PC-3 (cell line): Measurements from ENCODE around the gene RUFY1. TPM values are rescaled to one million over a fixed set of nuclear protein-coding genes. Genes with fewer than 3 reads are reported as not detected.

Experiments used
- ATAC-seq: fragments of 200-7000 bp; cut with Tn5 transposase; 2 replicates; pipeline ENCODE4 v1.9.1; 2020; ENCODE audit warnings: mild to moderate bottlenecking, moderate library complexity
- BruUV-seq: library from RNA; stranded (reverse); fragments of 400-500 nt; replicated peaks from 2 replicates; lab custom pipeline; 2021; lab: Mats Ljungman, UMichigan
- CTCF ChIA-PET: fragments of 300-600 bp; sonication (Branson Sonifier 250); formaldehyde crosslinking; loops from one replicate; lab custom pipeline; 2022; ENCODE audit warnings: antibody characterized with exemption; lab: Charles Lee
- POLR2A ChIA-PET: fragments of 300-600 bp; sonication (Branson Sonifier 250); formaldehyde crosslinking; loops from one replicate; lab custom pipeline; 2022; ENCODE audit warnings: antibody characterized with exemption; ENCODE audit not compliant: unreplicated experiment; lab: Charles Lee
- DNase-seq: peaks from one replicate; pipeline ENCODE4 v3.0.0-alpha.2; 2015
- H2AFZ ChIP-seq: fragments of 300-600 bp; sonication (generic); 2 replicates; pipeline ENCODE4 v1.6.0; 2016; ENCODE audit warnings: antibody characterized with exemption, low read length
- H3F3A ChIP-seq: fragments of 300-600 bp; sonication (generic); one replicate; pipeline ENCODE4 v1.6.0; 2017; ENCODE audit warnings: antibody characterized with exemption, low read length, control low read depth, mild to moderate bottlenecking; ENCODE audit not compliant: unreplicated experiment
- H3K27ac ChIP-seq: fragments of 300-600 bp; sonication (generic); 2 replicates; pipeline ENCODE4 v1.5.1; 2016; ENCODE audit warnings: mild to moderate bottlenecking, low read length
- H3K27me3 ChIP-seq: fragments of 300-600 bp; sonication (generic); 2 replicates; pipeline ENCODE4 v1.6.1; 2016; ENCODE audit warnings: low read length, mixed read lengths
- H3K36me3 ChIP-seq: fragments of 300-600 bp; sonication (generic); 2 replicates; pipeline ENCODE4 v1.6.1; 2016; ENCODE audit warnings: low read depth, mixed run types, low read length, mixed read lengths
- H3K4me1 ChIP-seq: fragments of 300-600 bp; sonication (generic); 2 replicates; pipeline ENCODE4 v1.5.1; 2016; ENCODE audit warnings: low read length; ENCODE audit not compliant: insufficient read depth
- H3K4me2 ChIP-seq: fragments of 300-600 bp; sonication (generic); 2 replicates; pipeline ENCODE4 v1.6.0; 2016; ENCODE audit warnings: low read length
- H3K4me3 ChIP-seq: fragments of 300-600 bp; sonication (generic); 2 replicates; pipeline ENCODE4 v1.5.1; 2016; ENCODE audit warnings: mild to moderate bottlenecking, low read length, mixed read lengths
- H3K79me2 ChIP-seq: fragments of 300-600 bp; sonication (generic); 2 replicates; pipeline ENCODE4 v1.6.1; 2017; ENCODE audit warnings: low read length, mixed read lengths
- H3K9ac ChIP-seq: fragments of 300-600 bp; sonication (generic); 2 replicates; pipeline ENCODE4 v1.6.0; 2016; ENCODE audit warnings: mild to moderate bottlenecking, low read length
- H3K9me2 ChIP-seq: fragments of 300-600 bp; sonication (generic); replicated peaks from 2 replicates; pipeline ENCODE4 v1.6.1; 2016; ENCODE audit warnings: mixed run types, low read length, mixed read lengths
- H3K9me3 ChIP-seq: fragments of 300-600 bp; sonication (generic); 2 replicates; pipeline ENCODE4 v1.6.1; 2016; ENCODE audit warnings: low read length, mixed read lengths
- H4K20me1 ChIP-seq: fragments of 300-600 bp; sonication (generic); 2 replicates; pipeline ENCODE4 v1.6.1; 2016; ENCODE audit warnings: low read length, mixed read lengths
- CTCF ChIP-seq: fragments of 300-600 bp; sonication (generic); conservative IDR thresholded peaks from 2 replicates; pipeline ENCODE4 v1.5.1; 2017; ENCODE audit warnings: antibody characterized with exemption, low read depth, mild to moderate bottlenecking, low read length
- EZH2 ChIP-seq: fragments of 300-600 bp; sonication (generic); IDR thresholded peaks from one replicate; pipeline ENCODE4 v1.6.1; 2017; ENCODE audit warnings: antibody characterized with exemption, mild to moderate bottlenecking, low read length; ENCODE audit not compliant: unreplicated experiment
- EZH2phosphoT487 ChIP-seq: fragments of 300-600 bp; sonication (generic); IDR thresholded peaks from 2 replicates; pipeline ENCODE4 v1.6.1; 2018; ENCODE audit warnings: mild to moderate bottlenecking, antibody characterized with exemption, low read length, borderline replicate concordance
- intact Hi-C: fragments of 100-400 bp; cut with micrococcal nuclease; formaldehyde crosslinking; loops from 2 replicates; pipeline ENCODE4 v1.9.0; 2023
- total RNA-seq: library from RNA; depleted of rRNA; stranded (reverse); fragments of >200 nt; gene quantifications from 2 replicates; pipeline ENCODE4 v1.2.3, GENCODE V29; 2014

RUFY1 gene
- total RNA-seq, 1 experiment from 2014 or later: 27.1 TPM

GRCh38 chr5:179558932-179559283 is 8.6 kb downstream of the RUFY1 start:
- ChIA-PET CTCF (interaction anchor here (0.8 kb wide), 1 partner anchor 760 kb away, joined by 4 read pairs; no protein-coding TSS in a partner anchor), POLR2A (interaction anchor here (1.0 kb wide), 3 partner anchors 8 to 65 kb away, joined by 5 to 10 read pairs (median 8); partner anchors contain the start of genes HNRNPH1 and RUFY1)
- Histone ChIP-seq H3K79me2 (peaks cover 49% of the 10 kb centered on the region), H3K4me2 (peak overlapping the region; percentile 98), H3K27ac (peak overlapping the region; percentile 66), H3K4me3 (peak overlapping the region; percentile 97), H3K4me1 (peaks cover 12% of the 10 kb centered on the region), H3F3A (no peaks in the 10 kb centered on the region), H3K9me3 (no peaks in the 10 kb centered on the region), H2AFZ (peak overlapping the region; percentile 81), H4K20me1 (no peaks in the 10 kb centered on the region), H3K9ac (peak overlapping the region; percentile 68), H3K9me2 (no peaks in the 10 kb centered on the region), H3K27me3 (no peaks in the 10 kb centered on the region), H3K36me3 (peaks cover 3% of the 10 kb centered on the region; the same call in 1 of the 2 replicates)
- intact Hi-C loops: loop anchor here (1.0 kb wide), 1 partner anchor 8 kb away; no protein-coding TSS in a partner anchor
- TSS peak; percentile 97 for BruUV-seq
- ATAC-seq (peak; percentile 7; the same call in 1 of the 2 replicates), DNase-seq (peak; percentile 13)
- TF ChIP-seq EZH2 (no peak), EZH2phosphoT487 (no peak), CTCF (no peak)

GRCh38 chr5:179559284-179560252 is 9.2 kb downstream of the RUFY1 start:
- ChIA-PET CTCF (interaction anchor here (0.6 to 0.8 kb wide), 2 partner anchors 155 to 760 kb away, joined by 3 to 4 read pairs; no protein-coding TSS in a partner anchor), POLR2A (interaction anchor here (1.0 kb wide), 2 partner anchors 9 to 64 kb away, joined by 5 to 8 read pairs; partner anchors contain the start of genes HNRNPH1 and RUFY1)
- Histone ChIP-seq H3K36me3 (peaks cover 3% of the 10 kb centered on the region; the same call in 1 of the 2 replicates), H3K9ac (peak overlapping the region; percentile 78), H2AFZ (peak overlapping the region; percentile 81), H3K27ac (peak overlapping the region; percentile 66), H3K9me3 (no peaks in the 10 kb centered on the region), H3K9me2 (no peaks in the 10 kb centered on the region), H3K4me3 (peak overlapping the region; percentile 97), H4K20me1 (no peaks in the 10 kb centered on the region), H3K4me1 (0 out of 2 replicates have a peak, but pooled peaks cover 6% of the 10 kb centered on the region), H3K4me2 (peak overlapping the region; percentile 98), H3K27me3 (no peaks in the 10 kb centered on the region), H3F3A (no peaks in the 10 kb centered on the region), H3K79me2 (peaks cover 42% of the 10 kb centered on the region)
- intact Hi-C loops: loop anchor here (1.0 kb wide), 1 partner anchor 8 kb away; no protein-coding TSS in a partner anchor
- no peak for TF ChIP-seq CTCF
- TF ChIP-seq EZH2: no peak
- no peak for TF ChIP-seq EZH2phosphoT487
- BruUV-seq: TSS peak; percentile 65
- ATAC-seq (peak; percentile 99), DNase-seq (peak; percentile 97)
